Upper lobe of left lung (tissue), 6 donors: ENCODE data around the gene PRMT9. TPM values are rescaled to one million over a fixed set of nuclear protein-coding genes. Genes with fewer than 3 reads are reported as not detected.

Experiments used
- ATAC-seq, 2 donors: fragments of 200-7000 bp; cut with Tn5 transposase; one replicate each; pipeline ENCODE4 v1.9.1; 2022; ENCODE audit warnings: mild to moderate bottlenecking in 2 of 2, moderate library complexity in 2 of 2; ENCODE audit not compliant: low FRiP score in 2 of 2
- DNase-seq, 2 donors: peaks; one replicate each; pipeline ENCODE4 v3.0.0-alpha.2; 2019 to 2020
- H3K27ac ChIP-seq, 4 donors: fragments of 200-600 bp; sonication (generic); one replicate each; pipeline ENCODE4 v1.5.1; 2016 to 2019
- H3K27me3 ChIP-seq, 4 donors: fragments of 200-600 bp; sonication (generic); one replicate each; pipeline ENCODE4 v1.5.1; 2017 to 2019
- H3K36me3 ChIP-seq, 4 donors: fragments of 200-600 bp; sonication (generic); one replicate each; pipeline ENCODE4 v1.5.1; 2016 to 2019
- H3K4me1 ChIP-seq, 4 donors: fragments of 200-600 bp; sonication (generic); one replicate each; pipeline ENCODE4 v1.5.1; 2018 to 2019
- H3K4me3 ChIP-seq, 4 donors: fragments of 200-600 bp; sonication (generic); one replicate each; pipeline ENCODE4 v1.5.1; 2017 to 2019; ENCODE audit warnings: mild to moderate bottlenecking in 2 of 4, moderate library complexity in 1 of 4
- H3K9me3 ChIP-seq, 4 donors: fragments of 200-600 bp; sonication (generic); one replicate each; pipeline ENCODE4 v1.5.1; 2018 to 2019
- EP300 ChIP-seq, 4 donors: sonication (generic); formaldehyde crosslinking; IDR thresholded peaks; one replicate each; pipeline ENCODE4 v1.5.1; 2017; ENCODE audit warnings: antibody characterized with exemption in 4 of 4, control low read depth in 2 of 4
- POLR2A ChIP-seq, 4 donors: fragments of 450-650 bp; IDR thresholded peaks; one replicate each; pipeline ENCODE4 v1.5.1; 2016 to 2017; ENCODE audit warnings: antibody characterized with exemption in 4 of 4, mild to moderate bottlenecking in 2 of 4
- POLR2AphosphoS5 ChIP-seq, 2 donors: sonication (generic); formaldehyde crosslinking; IDR thresholded peaks; one replicate each; pipeline ENCODE4 v1.5.1; 2017; ENCODE audit warnings: antibody characterized with exemption in 2 of 2
- WGBS, 2 donors: methylation state at CpG; one replicate each; pipeline ENCODE4 v1.1.5; 2017 to 2018; 5-methylcytosine and 5-hydroxymethylcytosine counted together
- total RNA-seq, 6 donors: library from RNA; depleted of rRNA in 4 of 6; stranded (reverse); fragments of >200 nt in 4 of 6; gene quantifications; one replicate each; pipeline versions ENCODE4 v1.1.0 to v1.2.1, GENCODE V29; 2016 to 2021
- TF ChIP-seq, protein P1 (sequence below), 6 experiments: fragments of 450-650 bp in 4 of 6; fragments of 200-600 bp in 2 of 6; sonication (generic) in 2 of 6; IDR thresholded peaks; one replicate each; pipeline ENCODE4 v1.5.1; 2016 to 2019; ENCODE audit warnings: antibody characterized with exemption in 6 of 6
- donor health status: DM: no; HTN: no; CAD: no; lungs with moderate emphysema.
- donor health status: DM: no; HTN: yes; CAD: no; lungs with severe emphysema.

PRMT9 gene
- total RNA-seq, 6 donors from 2014 or later: 5.7 to 12.6 (median 8.0) TPM

DNA sequence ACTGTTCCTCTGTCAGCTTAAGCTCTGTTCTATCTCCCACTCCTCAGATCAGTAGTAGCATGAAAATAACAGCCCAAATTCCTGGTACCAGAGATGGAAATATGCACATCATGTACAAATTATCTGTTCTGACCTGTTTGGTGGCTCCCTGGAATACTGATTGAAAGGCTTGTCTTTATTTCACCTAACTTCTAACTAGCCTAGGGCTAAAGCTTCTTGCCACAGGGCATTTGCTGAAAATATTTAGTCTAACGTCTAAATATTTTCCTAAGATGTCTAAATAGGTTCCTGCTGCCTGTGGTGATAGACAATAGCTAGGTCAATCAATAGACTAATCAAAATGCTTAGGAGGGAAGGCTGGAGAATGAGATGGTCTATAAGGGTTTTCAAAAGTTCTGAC is 12.9 kb upstream of the PRMT9 start:
- 52 to 64% methylated on average over 1 of the region's 1 CpG for WGBS, 2 donors
- ATAC-seq (no peak), DNase-seq (no peak)
- TF ChIP-seq POLR2AphosphoS5 (IDR thresholded peaks at IDR 0.05) (no peak), POLR2A (IDR thresholded peaks at IDR 0.05) (no peak), EP300 (IDR thresholded peaks at IDR 0.05) (no peak)
- TF ChIP-seq, protein P1, sequence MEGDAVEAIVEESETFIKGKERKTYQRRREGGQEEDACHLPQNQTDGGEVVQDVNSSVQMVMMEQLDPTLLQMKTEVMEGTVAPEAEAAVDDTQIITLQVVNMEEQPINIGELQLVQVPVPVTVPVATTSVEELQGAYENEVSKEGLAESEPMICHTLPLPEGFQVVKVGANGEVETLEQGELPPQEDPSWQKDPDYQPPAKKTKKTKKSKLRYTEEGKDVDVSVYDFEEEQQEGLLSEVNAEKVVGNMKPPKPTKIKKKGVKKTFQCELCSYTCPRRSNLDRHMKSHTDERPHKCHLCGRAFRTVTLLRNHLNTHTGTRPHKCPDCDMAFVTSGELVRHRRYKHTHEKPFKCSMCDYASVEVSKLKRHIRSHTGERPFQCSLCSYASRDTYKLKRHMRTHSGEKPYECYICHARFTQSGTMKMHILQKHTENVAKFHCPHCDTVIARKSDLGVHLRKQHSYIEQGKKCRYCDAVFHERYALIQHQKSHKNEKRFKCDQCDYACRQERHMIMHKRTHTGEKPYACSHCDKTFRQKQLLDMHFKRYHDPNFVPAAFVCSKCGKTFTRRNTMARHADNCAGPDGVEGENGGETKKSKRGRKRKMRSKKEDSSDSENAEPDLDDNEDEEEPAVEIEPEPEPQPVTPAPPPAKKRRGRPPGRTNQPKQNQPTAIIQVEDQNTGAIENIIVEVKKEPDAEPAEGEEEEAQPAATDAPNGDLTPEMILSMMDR (IDR thresholded peaks at IDR 0.05): no peak
- Histone ChIP-seq H3K27me3 (no peaks in the 10 kb centered on the region), H3K4me3 (no peak overlapping the region), H3K27ac (no peak overlapping the region), H3K9me3 (no peaks in the 10 kb centered on the region), H3K36me3 (no peaks in the 10 kb centered on the region), H3K4me1 (no peaks in the 10 kb centered on the region)

DNA sequence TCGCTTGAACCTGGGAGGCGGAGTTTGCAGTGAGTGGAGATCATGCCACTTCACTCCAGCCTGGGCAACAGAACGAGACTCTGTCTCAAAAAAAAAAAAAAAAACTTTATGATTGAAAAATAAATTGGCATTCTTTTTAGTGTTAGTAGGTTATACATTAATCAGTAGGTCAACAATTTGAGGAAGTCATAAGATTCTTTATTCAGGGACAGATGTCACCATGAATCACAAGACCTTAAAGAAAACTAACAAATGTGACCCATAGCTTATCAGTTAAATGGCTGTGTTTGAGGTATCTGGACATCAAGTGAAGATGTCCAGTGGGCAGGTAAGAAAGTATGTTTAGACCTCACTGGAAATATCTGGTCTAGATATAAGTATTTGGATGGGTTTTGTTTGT is 9.3 kb upstream of the PRMT9 start:
- Histone ChIP-seq H3K4me3 (no peak overlapping the region), H3K27me3 (no peaks in the 10 kb centered on the region), H3K9me3 (no peaks in the 10 kb centered on the region), H3K4me1 (no peaks in the 10 kb centered on the region), H3K36me3 (no peaks in the 10 kb centered on the region), H3K27ac (no peak overlapping the region)
- no peak for ATAC-seq
- DNase-seq: no peak
- WGBS, 2 donors: 74 to 81% methylated on average over 3 of the region's 3 CpGs
- no peak for TF ChIP-seq POLR2AphosphoS5 (IDR thresholded peaks at IDR 0.05)

DNA sequence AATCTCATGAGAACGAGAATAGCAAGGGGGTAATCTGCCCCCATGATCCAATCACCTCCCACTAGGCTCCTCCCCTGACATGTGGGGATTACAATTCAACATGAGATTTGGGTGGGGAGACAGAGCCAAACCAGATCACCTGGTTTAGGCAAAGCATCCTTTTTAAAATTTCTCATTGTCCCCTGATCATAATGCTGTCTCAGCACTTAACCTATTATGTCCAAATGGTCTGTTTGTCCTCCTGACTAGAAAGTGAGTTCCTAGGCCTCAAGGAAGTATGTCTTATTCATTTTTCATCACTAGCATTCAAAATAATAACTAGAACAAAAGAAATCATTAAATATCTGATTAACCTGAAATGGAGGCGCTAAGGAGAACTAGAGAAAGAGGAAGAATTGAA is 7.9 kb upstream of the PRMT9 start:
- no peaks in the 10 kb centered on the region for H3K27me3 ChIP-seq
- no peak overlapping the region for H3K27ac ChIP-seq
- H3K36me3 ChIP-seq: no peaks in the 10 kb centered on the region
- WGBS, 2 donors: 84% methylated on average over 2 of the region's 2 CpGs
- H3K4me1 ChIP-seq: no peaks in the 10 kb centered on the region
- DNase-seq: no peak
- no peak for TF ChIP-seq POLR2AphosphoS5 (IDR thresholded peaks at IDR 0.05)
- no peak for TF ChIP-seq EP300 (IDR thresholded peaks at IDR 0.05)
- no peak for TF ChIP-seq POLR2A (IDR thresholded peaks at IDR 0.05)
- TF ChIP-seq, protein P1 (IDR thresholded peaks at IDR 0.05): no peak
- no peak overlapping the region for H3K4me3 ChIP-seq
- no peak for ATAC-seq
- H3K9me3 ChIP-seq: no peaks in the 10 kb centered on the region

DNA sequence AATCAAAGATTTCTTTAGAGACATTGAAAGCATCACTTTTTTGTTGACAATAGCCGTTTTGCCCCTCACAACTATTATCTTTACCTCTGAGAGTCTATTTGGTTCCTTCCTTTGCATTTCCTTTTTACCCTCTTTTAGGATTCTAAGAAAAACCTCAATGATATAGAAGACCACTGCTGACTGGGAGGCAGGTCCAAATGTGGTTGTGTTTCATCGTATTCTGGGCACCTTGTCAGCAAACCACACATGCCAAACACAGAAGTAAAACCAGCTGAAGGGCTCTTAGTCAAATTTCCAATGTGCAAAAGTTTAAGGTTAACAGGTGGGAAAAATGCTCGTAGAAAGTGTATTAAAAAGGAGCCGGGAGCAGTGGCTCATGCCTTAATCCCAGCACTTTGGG is 5.1 kb upstream of the PRMT9 start:
- ATAC-seq (no peak), DNase-seq (no peak)
- peaks cover 0 to 6% (median 3%) of the 10 kb centered on the region in 4 donors for H3K4me1 ChIP-seq
- no peak overlapping the region for H3K27ac ChIP-seq
- WGBS, 2 donors: 36 to 49% methylated on average over 4 of the region's 4 CpGs
- H3K9me3 ChIP-seq: no peaks in the 10 kb centered on the region
- TF ChIP-seq POLR2A (IDR thresholded peaks at IDR 0.05) (no peak), EP300 (IDR thresholded peaks at IDR 0.05) (no peak), POLR2AphosphoS5 (IDR thresholded peaks at IDR 0.05) (no peak)
- TF ChIP-seq, protein P1 (IDR thresholded peaks at IDR 0.05): no peak
- H3K4me3 ChIP-seq: no peak overlapping the region
- no peaks in the 10 kb centered on the region for H3K36me3 ChIP-seq
- H3K27me3 ChIP-seq: no peaks in the 10 kb centered on the region

DNA sequence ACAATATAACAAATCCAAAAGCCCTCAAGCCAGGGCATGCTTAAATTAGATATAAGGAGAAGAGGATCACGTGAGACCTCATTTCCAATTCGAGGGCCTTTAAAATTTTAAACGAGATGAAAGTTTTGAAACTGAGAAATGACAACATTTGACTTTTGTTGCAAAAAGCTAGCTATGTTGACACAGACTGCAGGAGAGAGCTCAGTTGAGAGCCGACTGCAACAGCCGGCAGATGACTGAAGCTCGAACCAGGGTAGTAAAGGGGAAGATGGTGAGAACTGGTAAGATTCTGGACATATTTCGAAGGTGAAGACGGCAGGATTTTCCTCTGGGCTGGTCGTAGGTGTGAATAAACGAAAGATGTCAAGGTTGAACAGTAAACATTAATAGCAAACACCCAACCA is 773 bp downstream of the PRMT9 start:
- Histone ChIP-seq H3K27me3 (no peaks in the 10 kb centered on the region), H3K9me3 (no peaks in the 10 kb centered on the region), H3K4me3 (peak overlapping the region; percentile 62 to 73 (median 66)), H3K27ac (peak overlapping the region; percentile 83 to 93 (median 88)), H3K4me1 (peaks cover 0 to 20% (median 12%) of the 10 kb centered on the region in 4 donors), H3K36me3 (peaks cover 0 to 15% (median 2%) of the 10 kb centered on the region in 4 donors)
- peak in 1 of 2 donors; percentile 33 for DNase-seq
- peak; percentile 47 to 71 for ATAC-seq
- 0 to 1% methylated on average over 10 of the region's 10 CpGs for WGBS, 2 donors
- no peak for TF ChIP-seq EP300 (IDR thresholded peaks at IDR 0.05)
- peak in 2 of 4 donors; percentile 2 to 17 for TF ChIP-seq POLR2A (IDR thresholded peaks at IDR 0.05)
- TF ChIP-seq POLR2AphosphoS5 (IDR thresholded peaks at IDR 0.05): peak in 1 of 2 donors; percentile 10
- TF ChIP-seq, protein P1 (IDR thresholded peaks at IDR 0.05): no peak
